Measurements from ENCODE around the gene BACH2.

DNA sequence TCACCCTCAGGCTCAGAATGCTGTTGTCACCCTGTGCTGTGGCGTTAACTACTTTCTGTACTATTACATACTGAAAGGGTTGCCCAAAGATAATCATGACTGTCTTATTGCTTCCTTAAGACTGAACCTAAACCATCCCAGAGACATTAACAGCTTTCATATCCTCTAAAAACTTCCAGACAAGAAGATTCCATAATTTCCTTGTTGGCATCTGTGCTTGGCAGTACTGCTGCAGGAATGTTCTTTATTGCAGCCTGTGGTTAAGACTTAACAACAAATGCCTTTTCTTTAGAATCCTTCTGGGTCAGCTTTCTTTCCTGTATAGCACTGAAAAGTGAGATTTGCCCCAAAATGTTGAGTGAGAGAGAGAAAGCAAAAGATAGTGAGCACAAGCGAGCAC, 292.7 kb downstream of the BACH2 start:
- no peak for TF ChIP-seq EZH2 (IDR thresholded peaks at IDR 0.05; ENCODE audit: low read length)
- TF ChIP-seq, protein P1, sequence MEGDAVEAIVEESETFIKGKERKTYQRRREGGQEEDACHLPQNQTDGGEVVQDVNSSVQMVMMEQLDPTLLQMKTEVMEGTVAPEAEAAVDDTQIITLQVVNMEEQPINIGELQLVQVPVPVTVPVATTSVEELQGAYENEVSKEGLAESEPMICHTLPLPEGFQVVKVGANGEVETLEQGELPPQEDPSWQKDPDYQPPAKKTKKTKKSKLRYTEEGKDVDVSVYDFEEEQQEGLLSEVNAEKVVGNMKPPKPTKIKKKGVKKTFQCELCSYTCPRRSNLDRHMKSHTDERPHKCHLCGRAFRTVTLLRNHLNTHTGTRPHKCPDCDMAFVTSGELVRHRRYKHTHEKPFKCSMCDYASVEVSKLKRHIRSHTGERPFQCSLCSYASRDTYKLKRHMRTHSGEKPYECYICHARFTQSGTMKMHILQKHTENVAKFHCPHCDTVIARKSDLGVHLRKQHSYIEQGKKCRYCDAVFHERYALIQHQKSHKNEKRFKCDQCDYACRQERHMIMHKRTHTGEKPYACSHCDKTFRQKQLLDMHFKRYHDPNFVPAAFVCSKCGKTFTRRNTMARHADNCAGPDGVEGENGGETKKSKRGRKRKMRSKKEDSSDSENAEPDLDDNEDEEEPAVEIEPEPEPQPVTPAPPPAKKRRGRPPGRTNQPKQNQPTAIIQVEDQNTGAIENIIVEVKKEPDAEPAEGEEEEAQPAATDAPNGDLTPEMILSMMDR (optimal IDR thresholded peaks at IDR 0.05 in 1 of 3, IDR thresholded peaks at IDR 0.05 in 1 of 3, conservative IDR thresholded peaks at IDR 0.05 in 1 of 3; ENCODE audit: extremely low read depth in 1 of 3, insufficient read depth in 2 of 3, low read length in 3 of 3), result no peak

All from keratinocyte (primary cell).